IMR-90 (cell line): ENCODE measurements around the gene THRB. TPM values are rescaled to one million over a fixed set of nuclear protein-coding genes. Genes with fewer than 3 reads are reported as not detected.

Experiments used
- ATAC-seq: fragments of 200-7000 bp; cut with Tn5 transposase; 2 replicates; pipeline ENCODE4 v1.9.1; 2020; ENCODE audit warnings: low read depth, mild to moderate bottlenecking, moderate library complexity
- BruUV-seq: library from RNA; stranded (reverse); fragments of 400-500 nt; replicated peaks from 2 replicates; lab custom pipeline; 2021; lab: Mats Ljungman, UMichigan
- CTCF ChIA-PET: fragments of 300-600 bp; formaldehyde crosslinking; extraction: SDS; loops from one replicate; lab custom pipeline; 2021; ENCODE audit warnings: antibody characterized with exemption; lab: Yijun Ruan, JAX
- POLR2A ChIA-PET: fragments of 300-600 bp; sonication (Branson Sonifier 250); formaldehyde crosslinking; loops from one replicate; lab custom pipeline; 2022; ENCODE audit warnings: antibody characterized with exemption; ENCODE audit not compliant: unreplicated experiment; lab: Charles Lee
- DNase-seq: peaks from one replicate; pipeline ENCODE4 v3.0.0; 2013
- H2AFZ ChIP-seq: replicated peaks from 2 replicates; pipeline ENCODE3; 2013; ENCODE audit warnings: low read length, mild to moderate bottlenecking; ENCODE audit not compliant: poor library complexity
- H2AK5ac ChIP-seq: 2 replicates; pipeline ENCODE4 v1.6.1; 2013; ENCODE audit warnings: low read depth, low read length, inconsistent platforms
- H2AK9ac ChIP-seq: replicated peaks from 2 replicates; pipeline ENCODE3; 2013; ENCODE audit warnings: mild to moderate bottlenecking, low read depth, low read length, moderate library complexity; ENCODE audit not compliant: poor library complexity
- H2BK120ac ChIP-seq: 2 replicates; pipeline ENCODE4 v1.6.1; 2013; ENCODE audit warnings: low read depth, low read length, inconsistent platforms
- H2BK15ac ChIP-seq: 3 replicates; pipeline ENCODE4 v1.6.1; 2013; ENCODE audit warnings: low read depth, low read length, inconsistent platforms
- H2BK20ac ChIP-seq: 2 replicates; pipeline ENCODE4 v1.6.1; 2013; ENCODE audit warnings: low read depth, mild to moderate bottlenecking, inconsistent platforms, low read length, moderate library complexity
- H2BK5ac ChIP-seq: 2 replicates; pipeline ENCODE4 v1.6.1; 2013; ENCODE audit warnings: mild to moderate bottlenecking, low read depth, low read length, inconsistent platforms; ENCODE audit not compliant: poor library complexity, severe bottlenecking
- H3K14ac ChIP-seq: replicated peaks from 2 replicates; pipeline ENCODE4 v1.6.1; 2013; ENCODE audit warnings: low read depth, low read length, inconsistent platforms
- H3K18ac ChIP-seq: 2 replicates; pipeline ENCODE4 v1.6.1; 2013; ENCODE audit warnings: low read depth, low read length, control low read depth
- H3K23ac ChIP-seq: 2 replicates; pipeline ENCODE4 v1.6.1; 2013; ENCODE audit warnings: low read depth, low read length, inconsistent platforms
- H3K27ac ChIP-seq: 2 replicates; pipeline ENCODE4 v1.5.1; 2013; ENCODE audit warnings: mild to moderate bottlenecking, control low read depth, low read length; ENCODE audit not compliant: insufficient read depth
- H3K27me3 ChIP-seq: 2 replicates; pipeline ENCODE4 v1.6.1; 2013; ENCODE audit warnings: low read length; ENCODE audit not compliant: control insufficient read depth, insufficient read depth
- H3K36me3 ChIP-seq: 2 replicates; pipeline ENCODE4 v1.6.1; 2013; ENCODE audit warnings: low read length, mixed read lengths; ENCODE audit not compliant: control insufficient read depth, insufficient read depth
- H3K4ac ChIP-seq: 2 replicates; pipeline ENCODE4 v1.6.1; 2013; ENCODE audit warnings: low read depth, low read length, inconsistent platforms
- H3K4me1 ChIP-seq: 2 replicates; pipeline ENCODE4 v1.6.1; 2013; ENCODE audit warnings: low read length, mixed read lengths; ENCODE audit not compliant: control insufficient read depth, insufficient read depth
- H3K4me2 ChIP-seq: 2 replicates; pipeline ENCODE4 v1.6.1; 2013; ENCODE audit warnings: low read depth, mild to moderate bottlenecking, control low read depth, low read length, moderate library complexity
- H3K4me3 ChIP-seq: 2 replicates; pipeline ENCODE4 v1.5.1; 2013; ENCODE audit warnings: low read depth, mild to moderate bottlenecking, control low read depth, low read length, moderate library complexity; ENCODE audit not compliant: insufficient read depth
- H3K56ac ChIP-seq: 2 replicates; pipeline ENCODE4 v1.6.1; 2013; ENCODE audit warnings: low read length, inconsistent platforms; ENCODE audit not compliant: insufficient read depth; ENCODE audit errors: extremely low read depth
- H3K79me1 ChIP-seq, 2 experiments: 2 replicates each; pipeline ENCODE4 v1.6.1; 2013; ENCODE audit warnings: low read length in 2 of 2, inconsistent platforms in 1 of 2, low read depth in 1 of 2
- H3K9ac ChIP-seq: 2 replicates; pipeline ENCODE4 v1.6.1; 2013; ENCODE audit warnings: low read depth, low read length, control low read depth
- H3K9me1 ChIP-seq: 2 replicates; pipeline ENCODE4 v1.6.1; 2013; ENCODE audit warnings: low read length, inconsistent platforms; ENCODE audit not compliant: insufficient read depth
- H3K9me3 ChIP-seq: 2 replicates; pipeline ENCODE4 v1.6.1; 2013; ENCODE audit warnings: low read length; ENCODE audit not compliant: control insufficient read depth, insufficient read depth
- H4K20me1 ChIP-seq: 2 replicates; pipeline ENCODE4 v1.6.1; 2013; ENCODE audit warnings: low read length, inconsistent platforms; ENCODE audit not compliant: insufficient read depth
- H4K5ac ChIP-seq: 2 replicates; pipeline ENCODE4 v1.6.1; 2013; ENCODE audit warnings: mild to moderate bottlenecking, low read depth, low read length, control low read depth
- H4K8ac ChIP-seq, 2 experiments: 2 replicates each; pipeline ENCODE4 v1.6.1; 2013; ENCODE audit warnings: low read depth in 2 of 2, low read length in 2 of 2, control low read depth in 1 of 2, inconsistent platforms in 1 of 2
- H4K91ac ChIP-seq: 2 replicates; pipeline ENCODE4 v1.6.1; 2013; ENCODE audit warnings: low read depth, low read length, inconsistent platforms; ENCODE audit not compliant: insufficient read depth
- MXI1 ChIP-seq: IDR thresholded peaks from 2 replicates; pipeline ENCODE4 v1.6.1; 2012; ENCODE audit warnings: low read depth, mild to moderate bottlenecking, low read length, moderate library complexity, borderline replicate concordance
- SMC3 ChIP-seq: fragments of 150-350 bp; IDR thresholded peaks from 2 replicates; pipeline ENCODE4 v1.6.1; 2016; ENCODE audit warnings: low read depth, mild to moderate bottlenecking, antibody characterized with exemption, low read length, moderate library complexity
- WGBS, 2 experiments: methylation state at CpG; one replicate each; pipeline versions ENCODE4 v1.1.5 to v1.1.7; 2013; ENCODE audit warnings: missing lambda C conversion rate in 2 of 2; ENCODE audit not compliant: insufficient read length in 1 of 2; ENCODE audit errors: extremely low coverage in 2 of 2; 5-methylcytosine and 5-hydroxymethylcytosine counted together
- dilution Hi-C: fragments of 300-500 bp; cut with HindIII; formaldehyde crosslinking; loops from one replicate; pipeline ENCODE4 v1.14.3; 2018; ENCODE audit warnings: low sequenced_read_pairs; ENCODE audit not compliant: unreplicated experiment
- in situ Hi-C: fragments of 300-500 bp; cut with MboI; formaldehyde crosslinking; loops from 3 replicates; pipeline ENCODE4 v1.14.3; 2019; ENCODE audit warnings: low sequenced_read_pairs, inconsistent platforms, mixed read lengths
- intact Hi-C: fragments of 100-400 bp; cut with micrococcal nuclease; formaldehyde crosslinking; loops from 2 replicates; pipeline ENCODE4 v1.10.0; 2022
- polyA plus RNA-seq, 3 experiments: library from polyadenylated mRNA; depleted of rRNA; stranded (reverse); fragments of >200 nt; gene quantifications; 2 replicates each; pipeline ENCODE4 v1.2.3, GENCODE V29; 2012; ENCODE audit warnings: low replicate concordance in 1 of 3
- total RNA-seq: library from RNA; depleted of rRNA; stranded (reverse); fragments of >200 nt; gene quantifications from 2 replicates; pipeline ENCODE4 v1.2.3, GENCODE V29; 2012
- TF ChIP-seq, protein P1 (sequence below): fragments of 150-350 bp; IDR thresholded peaks from 2 replicates; pipeline ENCODE4 v1.6.1; 2017; ENCODE audit warnings: mild to moderate bottlenecking, antibody characterized with exemption, low read length, low read depth
- TF ChIP-seq, protein P2 (sequence below): conservative IDR thresholded peaks from 2 replicates; pipeline ENCODE4 v1.5.1; 2012; ENCODE audit warnings: mild to moderate bottlenecking, low read depth, low read length, improper control_type of control experiment

The THRB gene
- total and polyA plus RNA-seq, 2 of the 4 experiments (the other 2 are of a cell fraction) = under 0.01 TPM; not detected in 1

- Histone ChIP-seq H3K9ac (no peak overlapping the region), H2BK5ac (no peak overlapping the region), H3K36me3 (no peaks in the 10 kb centered on the region), H3K9me1 (no peaks in the 10 kb centered on the region), H3K4me3 (no peak overlapping the region), H4K91ac (no peak overlapping the region), H2AK9ac (no peak overlapping the region), H3K23ac (no peak overlapping the region), H3K27me3 (no peaks in the 10 kb centered on the region), H3K4ac (no peak overlapping the region), H3K18ac (no peak overlapping the region), H3K56ac (no peak overlapping the region), H3K27ac (no peak overlapping the region), H4K8ac (no peak overlapping the region), H3K14ac (no peak overlapping the region), H2AK5ac (no peak overlapping the region), H3K9me3 (no peaks in the 10 kb centered on the region), H2BK120ac (no peak overlapping the region), H4K20me1 (no peaks in the 10 kb centered on the region), H2BK20ac (no peak overlapping the region), H2AFZ (no peak overlapping the region), H3K4me1 (no peaks in the 10 kb centered on the region), H3K79me1 (no peaks in the 10 kb centered on the region), H3K4me2 (no peak overlapping the region), H2BK15ac (no peak overlapping the region), H4K5ac (no peak overlapping the region)
- in situ Hi-C loops = no loop called here
- POLR2A ChIA-PET = no interaction called here
- no peak for DNase-seq
- intact Hi-C loops = no loop called here
- ATAC-seq = no peak
- dilution Hi-C loops = no loop called here
- no TSS peak for BruUV-seq
- CTCF ChIA-PET = no interaction called here
- WGBS, 2 experiments = no CpG with 5 or more reads among the region's 4 CpGs
- TF ChIP-seq, protein P1, sequence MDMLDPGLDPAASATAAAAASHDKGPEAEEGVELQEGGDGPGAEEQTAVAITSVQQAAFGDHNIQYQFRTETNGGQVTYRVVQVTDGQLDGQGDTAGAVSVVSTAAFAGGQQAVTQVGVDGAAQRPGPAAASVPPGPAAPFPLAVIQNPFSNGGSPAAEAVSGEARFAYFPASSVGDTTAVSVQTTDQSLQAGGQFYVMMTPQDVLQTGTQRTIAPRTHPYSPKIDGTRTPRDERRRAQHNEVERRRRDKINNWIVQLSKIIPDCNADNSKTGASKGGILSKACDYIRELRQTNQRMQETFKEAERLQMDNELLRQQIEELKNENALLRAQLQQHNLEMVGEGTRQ = no peak
- TF ChIP-seq SMC3 (no peak), MXI1 (no peak)
- TF ChIP-seq, protein P2, sequence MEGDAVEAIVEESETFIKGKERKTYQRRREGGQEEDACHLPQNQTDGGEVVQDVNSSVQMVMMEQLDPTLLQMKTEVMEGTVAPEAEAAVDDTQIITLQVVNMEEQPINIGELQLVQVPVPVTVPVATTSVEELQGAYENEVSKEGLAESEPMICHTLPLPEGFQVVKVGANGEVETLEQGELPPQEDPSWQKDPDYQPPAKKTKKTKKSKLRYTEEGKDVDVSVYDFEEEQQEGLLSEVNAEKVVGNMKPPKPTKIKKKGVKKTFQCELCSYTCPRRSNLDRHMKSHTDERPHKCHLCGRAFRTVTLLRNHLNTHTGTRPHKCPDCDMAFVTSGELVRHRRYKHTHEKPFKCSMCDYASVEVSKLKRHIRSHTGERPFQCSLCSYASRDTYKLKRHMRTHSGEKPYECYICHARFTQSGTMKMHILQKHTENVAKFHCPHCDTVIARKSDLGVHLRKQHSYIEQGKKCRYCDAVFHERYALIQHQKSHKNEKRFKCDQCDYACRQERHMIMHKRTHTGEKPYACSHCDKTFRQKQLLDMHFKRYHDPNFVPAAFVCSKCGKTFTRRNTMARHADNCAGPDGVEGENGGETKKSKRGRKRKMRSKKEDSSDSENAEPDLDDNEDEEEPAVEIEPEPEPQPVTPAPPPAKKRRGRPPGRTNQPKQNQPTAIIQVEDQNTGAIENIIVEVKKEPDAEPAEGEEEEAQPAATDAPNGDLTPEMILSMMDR = no peak
Observed at GRCh38 chr3:24439021-24439420, 55.6 kb downstream of the THRB start.
